C4-2B (cell line): ENCODE measurements around the gene PPM1L.

Source experiments
- CTCF ChIP-seq: fragments of 450-650 bp; conservative IDR thresholded peaks from 2 replicates; pipeline ENCODE4 v1.5.1; 2017; ENCODE audit warnings: mild to moderate bottlenecking
- ZFX ChIP-seq: fragments of 450-650 bp; IDR thresholded peaks from 2 replicates; pipeline ENCODE4 v1.6.1; 2017

- TF ChIP-seq CTCF (no peak), ZFX (no peak)
Measured at GRCh38 chr3:160857476-160858119, 101.6 kb downstream of the PPM1L start.
